Suprapubic skin (tissue), 4 donors: ENCODE data around the gene TLR8. TPM values are rescaled to one million over a fixed set of nuclear protein-coding genes. Genes with fewer than 3 reads are reported as not detected.

Experiments used
- DNase-seq, 2 donors: peaks; one replicate each; pipeline ENCODE4 v3.0.0-alpha.2; 2019; ENCODE audit warnings: low spot score in 2 of 2
- H3K27ac ChIP-seq: fragments of 200-600 bp; sonication (generic); one replicate; pipeline ENCODE4 v1.5.1; 2019
- H3K27me3 ChIP-seq: fragments of 200-600 bp; sonication (generic); one replicate; pipeline ENCODE4 v1.5.1; 2019
- H3K36me3 ChIP-seq: fragments of 200-600 bp; sonication (generic); one replicate; pipeline ENCODE4 v1.5.1; 2019
- H3K4me1 ChIP-seq: fragments of 200-600 bp; sonication (generic); one replicate; pipeline ENCODE4 v1.5.1; 2019
- H3K4me3 ChIP-seq: fragments of 200-600 bp; sonication (generic); one replicate; pipeline ENCODE4 v1.5.1; 2019; ENCODE audit warnings: mild to moderate bottlenecking
- H3K9me3 ChIP-seq: fragments of 200-600 bp; sonication (generic); one replicate; pipeline ENCODE4 v1.5.1; 2019
- EP300 ChIP-seq: sonication (generic); formaldehyde crosslinking; IDR thresholded peaks from one replicate; pipeline ENCODE4 v1.6.1; 2017; ENCODE audit warnings: antibody characterized with exemption
- POLR2A ChIP-seq, 2 donors: fragments of 450-650 bp; IDR thresholded peaks; one replicate each; pipeline ENCODE4 v1.6.1; 2017; ENCODE audit warnings: antibody characterized with exemption in 2 of 2, mild to moderate bottlenecking in 2 of 2, moderate library complexity in 2 of 2
- POLR2AphosphoS5 ChIP-seq, 3 donors: sonication (generic); formaldehyde crosslinking; IDR thresholded peaks; one replicate each; pipeline ENCODE4 v1.6.1; 2017; ENCODE audit warnings: antibody characterized with exemption in 3 of 3
- WGBS: methylation state at CpG from one replicate; pipeline ENCODE4 v1.1.5; 2018; 5-methylcytosine and 5-hydroxymethylcytosine counted together
- total RNA-seq, 4 donors: library from RNA; depleted of rRNA; stranded (reverse); fragments of >200 nt; gene quantifications; one replicate each; pipeline ENCODE4 v1.1.0, GENCODE V29; 2016
- TF ChIP-seq, protein P1 (sequence below), 2 donors: fragments of 200-600 bp in 1 of 2; fragments of 450-650 bp in 1 of 2; sonication (generic) in 1 of 2; IDR thresholded peaks; one replicate each; pipeline ENCODE4 v1.5.1; 2016 to 2019; ENCODE audit warnings: antibody characterized with exemption in 2 of 2, mild to moderate bottlenecking in 1 of 2, moderate library complexity in 1 of 2

TLR8 gene
- total RNA-seq, 4 donors from 2014 or later, result 0.11 to 0.17 (median 0.16) TPM; not detected in 1

DNA sequence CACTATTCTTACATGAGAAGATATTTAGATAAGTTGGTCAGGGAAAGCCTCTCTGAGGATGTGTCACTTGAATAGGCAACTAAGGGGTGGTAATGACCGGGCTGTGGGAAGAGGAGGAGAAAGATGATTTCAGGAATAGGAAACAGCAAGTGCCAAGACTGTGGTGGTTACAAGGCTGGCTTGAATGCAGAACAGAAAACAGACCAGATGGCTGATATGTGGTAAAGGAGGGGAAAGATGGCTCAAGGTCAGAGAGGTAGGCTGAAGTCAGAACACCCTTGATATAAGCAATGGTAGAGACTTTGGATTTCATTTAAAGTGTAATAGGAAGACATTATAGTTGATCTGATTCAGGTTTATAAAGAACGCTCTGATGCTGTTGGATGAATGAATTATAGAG, 24.5 kb upstream of the TLR8 start:
- Histone ChIP-seq H3K27me3 (no peaks in the 10 kb centered on the region), H3K4me3 (no peak overlapping the region), H3K27ac (no peak overlapping the region), H3K36me3 (no peaks in the 10 kb centered on the region), H3K9me3 (no peaks in the 10 kb centered on the region), H3K4me1 (no peaks in the 10 kb centered on the region)
- TF ChIP-seq POLR2AphosphoS5 (IDR thresholded peaks at IDR 0.05) (no peak), POLR2A (IDR thresholded peaks at IDR 0.05) (no peak), EP300 (no peak)
- TF ChIP-seq, protein P1, sequence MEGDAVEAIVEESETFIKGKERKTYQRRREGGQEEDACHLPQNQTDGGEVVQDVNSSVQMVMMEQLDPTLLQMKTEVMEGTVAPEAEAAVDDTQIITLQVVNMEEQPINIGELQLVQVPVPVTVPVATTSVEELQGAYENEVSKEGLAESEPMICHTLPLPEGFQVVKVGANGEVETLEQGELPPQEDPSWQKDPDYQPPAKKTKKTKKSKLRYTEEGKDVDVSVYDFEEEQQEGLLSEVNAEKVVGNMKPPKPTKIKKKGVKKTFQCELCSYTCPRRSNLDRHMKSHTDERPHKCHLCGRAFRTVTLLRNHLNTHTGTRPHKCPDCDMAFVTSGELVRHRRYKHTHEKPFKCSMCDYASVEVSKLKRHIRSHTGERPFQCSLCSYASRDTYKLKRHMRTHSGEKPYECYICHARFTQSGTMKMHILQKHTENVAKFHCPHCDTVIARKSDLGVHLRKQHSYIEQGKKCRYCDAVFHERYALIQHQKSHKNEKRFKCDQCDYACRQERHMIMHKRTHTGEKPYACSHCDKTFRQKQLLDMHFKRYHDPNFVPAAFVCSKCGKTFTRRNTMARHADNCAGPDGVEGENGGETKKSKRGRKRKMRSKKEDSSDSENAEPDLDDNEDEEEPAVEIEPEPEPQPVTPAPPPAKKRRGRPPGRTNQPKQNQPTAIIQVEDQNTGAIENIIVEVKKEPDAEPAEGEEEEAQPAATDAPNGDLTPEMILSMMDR (IDR thresholded peaks at IDR 0.05), result no peak
- WGBS, result 81% methylated on average over 2 of the region's 2 CpGs
- DNase-seq, result no peak

DNA sequence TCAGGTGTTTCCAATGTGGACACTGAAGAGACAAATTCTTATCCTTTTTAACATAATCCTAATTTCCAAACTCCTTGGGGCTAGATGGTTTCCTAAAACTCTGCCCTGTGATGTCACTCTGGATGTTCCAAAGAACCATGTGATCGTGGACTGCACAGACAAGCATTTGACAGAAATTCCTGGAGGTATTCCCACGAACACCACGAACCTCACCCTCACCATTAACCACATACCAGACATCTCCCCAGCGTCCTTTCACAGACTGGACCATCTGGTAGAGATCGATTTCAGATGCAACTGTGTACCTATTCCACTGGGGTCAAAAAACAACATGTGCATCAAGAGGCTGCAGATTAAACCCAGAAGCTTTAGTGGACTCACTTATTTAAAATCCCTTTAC, 20.9 kb upstream of the TLR8 start:
- H3K36me3 ChIP-seq, result no peaks in the 10 kb centered on the region
- H3K27me3 ChIP-seq, result no peaks in the 10 kb centered on the region
- no peak overlapping the region for H3K4me3 ChIP-seq
- WGBS, result 35% methylated on average over 5 of the region's 5 CpGs
- DNase-seq, result no peak
- TF ChIP-seq POLR2AphosphoS5 (IDR thresholded peaks at IDR 0.05) (no peak), EP300 (no peak), POLR2A (IDR thresholded peaks at IDR 0.05) (no peak)
- TF ChIP-seq, protein P1 (IDR thresholded peaks at IDR 0.05), result no peak
- no peaks in the 10 kb centered on the region for H3K4me1 ChIP-seq
- no peaks in the 10 kb centered on the region for H3K9me3 ChIP-seq
- H3K27ac ChIP-seq, result no peak overlapping the region

DNA sequence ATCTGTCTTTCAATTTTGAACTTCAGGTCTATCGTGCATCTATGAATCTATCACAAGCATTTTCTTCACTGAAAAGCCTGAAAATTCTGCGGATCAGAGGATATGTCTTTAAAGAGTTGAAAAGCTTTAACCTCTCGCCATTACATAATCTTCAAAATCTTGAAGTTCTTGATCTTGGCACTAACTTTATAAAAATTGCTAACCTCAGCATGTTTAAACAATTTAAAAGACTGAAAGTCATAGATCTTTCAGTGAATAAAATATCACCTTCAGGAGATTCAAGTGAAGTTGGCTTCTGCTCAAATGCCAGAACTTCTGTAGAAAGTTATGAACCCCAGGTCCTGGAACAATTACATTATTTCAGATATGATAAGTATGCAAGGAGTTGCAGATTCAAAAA, 19.9 kb upstream of the TLR8 start:
- Histone ChIP-seq H3K36me3 (no peaks in the 10 kb centered on the region), H3K4me3 (no peak overlapping the region), H3K4me1 (no peaks in the 10 kb centered on the region), H3K9me3 (no peaks in the 10 kb centered on the region), H3K27ac (no peak overlapping the region), H3K27me3 (no peaks in the 10 kb centered on the region)
- WGBS, result 78% methylated on average over 3 of the region's 3 CpGs
- DNase-seq, result no peak
- TF ChIP-seq, protein P1 (IDR thresholded peaks at IDR 0.05), result no peak
- TF ChIP-seq POLR2AphosphoS5 (IDR thresholded peaks at IDR 0.05), result no peak
- TF ChIP-seq EP300, result no peak
- no peak for TF ChIP-seq POLR2A (IDR thresholded peaks at IDR 0.05)

DNA sequence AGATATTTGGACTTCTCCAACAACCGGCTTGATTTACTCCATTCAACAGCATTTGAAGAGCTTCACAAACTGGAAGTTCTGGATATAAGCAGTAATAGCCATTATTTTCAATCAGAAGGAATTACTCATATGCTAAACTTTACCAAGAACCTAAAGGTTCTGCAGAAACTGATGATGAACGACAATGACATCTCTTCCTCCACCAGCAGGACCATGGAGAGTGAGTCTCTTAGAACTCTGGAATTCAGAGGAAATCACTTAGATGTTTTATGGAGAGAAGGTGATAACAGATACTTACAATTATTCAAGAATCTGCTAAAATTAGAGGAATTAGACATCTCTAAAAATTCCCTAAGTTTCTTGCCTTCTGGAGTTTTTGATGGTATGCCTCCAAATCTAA, 19.3 kb upstream of the TLR8 start:
- Histone ChIP-seq H3K4me1 (no peaks in the 10 kb centered on the region), H3K36me3 (no peaks in the 10 kb centered on the region), H3K4me3 (no peak overlapping the region), H3K27ac (no peak overlapping the region), H3K9me3 (no peaks in the 10 kb centered on the region), H3K27me3 (no peaks in the 10 kb centered on the region)
- 72% methylated on average over 2 of the region's 2 CpGs for WGBS
- TF ChIP-seq, protein P1 (IDR thresholded peaks at IDR 0.05), result no peak
- TF ChIP-seq POLR2A (IDR thresholded peaks at IDR 0.05) (no peak), EP300 (no peak), POLR2AphosphoS5 (IDR thresholded peaks at IDR 0.05) (no peak)
- no peak for DNase-seq

DNA sequence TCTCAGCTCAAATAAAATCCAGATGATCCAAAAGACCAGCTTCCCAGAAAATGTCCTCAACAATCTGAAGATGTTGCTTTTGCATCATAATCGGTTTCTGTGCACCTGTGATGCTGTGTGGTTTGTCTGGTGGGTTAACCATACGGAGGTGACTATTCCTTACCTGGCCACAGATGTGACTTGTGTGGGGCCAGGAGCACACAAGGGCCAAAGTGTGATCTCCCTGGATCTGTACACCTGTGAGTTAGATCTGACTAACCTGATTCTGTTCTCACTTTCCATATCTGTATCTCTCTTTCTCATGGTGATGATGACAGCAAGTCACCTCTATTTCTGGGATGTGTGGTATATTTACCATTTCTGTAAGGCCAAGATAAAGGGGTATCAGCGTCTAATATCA, 18.7 kb upstream of the TLR8 start:
- H3K27me3 ChIP-seq, result no peaks in the 10 kb centered on the region
- WGBS, result 68% methylated on average over 3 of the region's 3 CpGs
- H3K27ac ChIP-seq, result no peak overlapping the region
- TF ChIP-seq POLR2AphosphoS5 (IDR thresholded peaks at IDR 0.05) (no peak), POLR2A (IDR thresholded peaks at IDR 0.05) (no peak), EP300 (no peak)
- TF ChIP-seq, protein P1 (IDR thresholded peaks at IDR 0.05), result no peak
- no peaks in the 10 kb centered on the region for H3K4me1 ChIP-seq
- H3K9me3 ChIP-seq, result no peaks in the 10 kb centered on the region
- no peak overlapping the region for H3K4me3 ChIP-seq
- DNase-seq, result no peak
- H3K36me3 ChIP-seq, result no peaks in the 10 kb centered on the region
